ENCODE measurements around the gene LATS1. TPM values are rescaled to one million over a fixed set of nuclear protein-coding genes. Genes with fewer than 3 reads are reported as not detected.

The LATS1 gene
- total and polyA plus RNA-seq, 4 donors = 2.7 to 9.2 (median 5.5) TPM

- H3K4me1 ChIP-seq (ENCODE audit: control insufficient read depth in 4 of 4, insufficient read depth in 4 of 4, low read length in 3 of 4) = peaks cover 0 to 2% (median 0%) of the 10 kb centered on the region in 4 donors
- no peak overlapping the region for H3K27ac ChIP-seq (ENCODE audit: low read depth in 1 of 2, low read length in 2 of 2)
- no peaks in the 10 kb centered on the region for H3K27me3 ChIP-seq (ENCODE audit: control insufficient read depth in 4 of 4, insufficient read depth in 4 of 4, low read length in 3 of 4)
- no peak overlapping the region for H3K4me3 ChIP-seq (ENCODE audit: low read depth in 1 of 3, low read length in 3 of 3)
- TF ChIP-seq TAF1 (conservative IDR thresholded peaks at IDR 0.05) = no peak
- no peak for TF ChIP-seq YY1 (IDR thresholded peaks at IDR 0.05)
- TF ChIP-seq EGR1 (IDR thresholded peaks at IDR 0.05; ENCODE audit: low read depth in 2 of 2) = no peak
- no peak for TF ChIP-seq RAD21 (IDR thresholded peaks at IDR 0.05)
- no peak for TF ChIP-seq GABPA (IDR thresholded peaks at IDR 0.05 in 1 of 2, conservative IDR thresholded peaks at IDR 0.05 in 1 of 2)
- TF ChIP-seq, protein P1, sequence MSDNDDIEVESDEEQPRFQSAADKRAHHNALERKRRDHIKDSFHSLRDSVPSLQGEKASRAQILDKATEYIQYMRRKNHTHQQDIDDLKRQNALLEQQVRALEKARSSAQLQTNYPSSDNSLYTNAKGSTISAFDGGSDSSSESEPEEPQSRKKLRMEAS (IDR thresholded peaks at IDR 0.05) = no peak
- TF ChIP-seq SP1 (IDR thresholded peaks at IDR 0.05) = no peak
- TF ChIP-seq, protein P2, sequence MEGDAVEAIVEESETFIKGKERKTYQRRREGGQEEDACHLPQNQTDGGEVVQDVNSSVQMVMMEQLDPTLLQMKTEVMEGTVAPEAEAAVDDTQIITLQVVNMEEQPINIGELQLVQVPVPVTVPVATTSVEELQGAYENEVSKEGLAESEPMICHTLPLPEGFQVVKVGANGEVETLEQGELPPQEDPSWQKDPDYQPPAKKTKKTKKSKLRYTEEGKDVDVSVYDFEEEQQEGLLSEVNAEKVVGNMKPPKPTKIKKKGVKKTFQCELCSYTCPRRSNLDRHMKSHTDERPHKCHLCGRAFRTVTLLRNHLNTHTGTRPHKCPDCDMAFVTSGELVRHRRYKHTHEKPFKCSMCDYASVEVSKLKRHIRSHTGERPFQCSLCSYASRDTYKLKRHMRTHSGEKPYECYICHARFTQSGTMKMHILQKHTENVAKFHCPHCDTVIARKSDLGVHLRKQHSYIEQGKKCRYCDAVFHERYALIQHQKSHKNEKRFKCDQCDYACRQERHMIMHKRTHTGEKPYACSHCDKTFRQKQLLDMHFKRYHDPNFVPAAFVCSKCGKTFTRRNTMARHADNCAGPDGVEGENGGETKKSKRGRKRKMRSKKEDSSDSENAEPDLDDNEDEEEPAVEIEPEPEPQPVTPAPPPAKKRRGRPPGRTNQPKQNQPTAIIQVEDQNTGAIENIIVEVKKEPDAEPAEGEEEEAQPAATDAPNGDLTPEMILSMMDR (IDR thresholded peaks at IDR 0.05; ENCODE audit: low read depth, low read length, missing input control) = no peak
- TF ChIP-seq, protein P3, sequence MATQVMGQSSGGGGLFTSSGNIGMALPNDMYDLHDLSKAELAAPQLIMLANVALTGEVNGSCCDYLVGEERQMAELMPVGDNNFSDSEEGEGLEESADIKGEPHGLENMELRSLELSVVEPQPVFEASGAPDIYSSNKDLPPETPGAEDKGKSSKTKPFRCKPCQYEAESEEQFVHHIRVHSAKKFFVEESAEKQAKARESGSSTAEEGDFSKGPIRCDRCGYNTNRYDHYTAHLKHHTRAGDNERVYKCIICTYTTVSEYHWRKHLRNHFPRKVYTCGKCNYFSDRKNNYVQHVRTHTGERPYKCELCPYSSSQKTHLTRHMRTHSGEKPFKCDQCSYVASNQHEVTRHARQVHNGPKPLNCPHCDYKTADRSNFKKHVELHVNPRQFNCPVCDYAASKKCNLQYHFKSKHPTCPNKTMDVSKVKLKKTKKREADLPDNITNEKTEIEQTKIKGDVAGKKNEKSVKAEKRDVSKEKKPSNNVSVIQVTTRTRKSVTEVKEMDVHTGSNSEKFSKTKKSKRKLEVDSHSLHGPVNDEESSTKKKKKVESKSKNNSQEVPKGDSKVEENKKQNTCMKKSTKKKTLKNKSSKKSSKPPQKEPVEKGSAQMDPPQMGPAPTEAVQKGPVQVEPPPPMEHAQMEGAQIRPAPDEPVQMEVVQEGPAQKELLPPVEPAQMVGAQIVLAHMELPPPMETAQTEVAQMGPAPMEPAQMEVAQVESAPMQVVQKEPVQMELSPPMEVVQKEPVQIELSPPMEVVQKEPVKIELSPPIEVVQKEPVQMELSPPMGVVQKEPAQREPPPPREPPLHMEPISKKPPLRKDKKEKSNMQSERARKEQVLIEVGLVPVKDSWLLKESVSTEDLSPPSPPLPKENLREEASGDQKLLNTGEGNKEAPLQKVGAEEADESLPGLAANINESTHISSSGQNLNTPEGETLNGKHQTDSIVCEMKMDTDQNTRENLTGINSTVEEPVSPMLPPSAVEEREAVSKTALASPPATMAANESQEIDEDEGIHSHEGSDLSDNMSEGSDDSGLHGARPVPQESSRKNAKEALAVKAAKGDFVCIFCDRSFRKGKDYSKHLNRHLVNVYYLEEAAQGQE (IDR thresholded peaks at IDR 0.05) = no peak
- no peak for TF ChIP-seq HNF4G (IDR thresholded peaks at IDR 0.05)
- TF ChIP-seq FOXA2 (IDR thresholded peaks at IDR 0.05) = no peak
- TF ChIP-seq, protein P4, sequence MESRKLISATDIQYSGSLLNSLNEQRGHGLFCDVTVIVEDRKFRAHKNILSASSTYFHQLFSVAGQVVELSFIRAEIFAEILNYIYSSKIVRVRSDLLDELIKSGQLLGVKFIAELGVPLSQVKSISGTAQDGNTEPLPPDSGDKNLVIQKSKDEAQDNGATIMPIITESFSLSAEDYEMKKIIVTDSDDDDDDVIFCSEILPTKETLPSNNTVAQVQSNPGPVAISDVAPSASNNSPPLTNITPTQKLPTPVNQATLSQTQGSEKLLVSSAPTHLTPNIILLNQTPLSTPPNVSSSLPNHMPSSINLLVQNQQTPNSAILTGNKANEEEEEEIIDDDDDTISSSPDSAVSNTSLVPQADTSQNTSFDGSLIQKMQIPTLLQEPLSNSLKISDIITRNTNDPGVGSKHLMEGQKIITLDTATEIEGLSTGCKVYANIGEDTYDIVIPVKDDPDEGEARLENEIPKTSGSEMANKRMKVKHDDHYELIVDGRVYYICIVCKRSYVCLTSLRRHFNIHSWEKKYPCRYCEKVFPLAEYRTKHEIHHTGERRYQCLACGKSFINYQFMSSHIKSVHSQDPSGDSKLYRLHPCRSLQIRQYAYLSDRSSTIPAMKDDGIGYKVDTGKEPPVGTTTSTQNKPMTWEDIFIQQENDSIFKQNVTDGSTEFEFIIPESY (IDR thresholded peaks at IDR 0.05) = no peak
- no peak for TF ChIP-seq FOXA1 (IDR thresholded peaks at IDR 0.05)
- TF ChIP-seq, protein P5, sequence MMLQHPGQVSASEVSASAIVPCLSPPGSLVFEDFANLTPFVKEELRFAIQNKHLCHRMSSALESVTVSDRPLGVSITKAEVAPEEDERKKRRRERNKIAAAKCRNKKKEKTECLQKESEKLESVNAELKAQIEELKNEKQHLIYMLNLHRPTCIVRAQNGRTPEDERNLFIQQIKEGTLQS (IDR thresholded peaks at IDR 0.05) = no peak
- TF ChIP-seq RXRA (IDR thresholded peaks at IDR 0.05) = no peak
- no peak for TF ChIP-seq JUND (IDR thresholded peaks at IDR 0.05)
- TF ChIP-seq HNF4A (conservative IDR thresholded peaks at IDR 0.05) = no peak
- whole genome bisulfite sequencing = 98% methylated on average over 2 of the region's 2 CpGs
- peaks cover 2 to 9% (median 4%) of the 10 kb centered on the region in 4 donors for H3K36me3 ChIP-seq (ENCODE audit: control insufficient read depth in 4 of 4, insufficient read depth in 3 of 4, low read depth in 1 of 4, low read length in 3 of 4)
- H3K9me3 ChIP-seq (ENCODE audit: control insufficient read depth in 4 of 4, low read length in 3 of 4) = no peaks in the 10 kb centered on the region
- no peak for DNase-seq (ENCODE audit: low spot score)
- H3K9ac ChIP-seq (ENCODE audit: low read depth in 1 of 2, low read length in 2 of 2) = no peak overlapping the region
Measured at GRCh38 chr6:149699150-149699549, 18.8 kb downstream of the LATS1 start.
